Liver (tissue), 3 donors: ENCODE data around the gene OR2T10.

Experiments
- ATF3 ChIP-seq: IDR thresholded peaks from 2 replicates; pipeline ENCODE4 v1.6.1; 2016; ENCODE audit warnings: antibody characterized with exemption
- CTCF ChIP-seq: fragments of 150-350 bp; IDR thresholded peaks from 2 replicates; pipeline ENCODE4 v1.5.1; 2017; ENCODE audit warnings: improper control_type of control experiment, low read depth, low read length; ENCODE audit not compliant: missing input control
- JUND ChIP-seq, 2 donors: IDR thresholded peaks; 2 replicates each; pipeline ENCODE4 v1.6.1; 2016; ENCODE audit warnings: antibody characterized with exemption in 2 of 2
- MAX ChIP-seq: IDR thresholded peaks from 2 replicates; pipeline ENCODE4 v1.6.1; 2016; ENCODE audit warnings: antibody characterized with exemption
- REST ChIP-seq: IDR thresholded peaks from 2 replicates; pipeline ENCODE4 v1.6.1; 2016; ENCODE audit warnings: antibody characterized with exemption, mild to moderate bottlenecking
- ZBTB33 ChIP-seq: IDR thresholded peaks from 2 replicates; pipeline ENCODE4 v1.6.1; 2016; ENCODE audit warnings: antibody characterized with exemption
- donor health status: healthy.
- donor health status: healthy.

GRCh38 chr1:248599396-248599795, 1.9 kb upstream of the OR2T10 start:
- TF ChIP-seq JUND (IDR thresholded peaks at IDR 0.05) (no peak), ATF3 (no peak), MAX (no peak), CTCF (no peak), ZBTB33 (no peak), REST (no peak)
